ENCODE data around the gene BMPER. TPM values are rescaled to one million over a fixed set of nuclear protein-coding genes. Genes with fewer than 3 reads are reported as not detected.

BMPER gene
- total RNA-seq, 1 donor from 2014 or later, result 7.4 TPM

GRCh38 chr7:33958104-33958503 is 52.8 kb downstream of the BMPER start:
- Histone ChIP-seq H3K27me3 (ENCODE audit: low read depth) (no peaks in the 10 kb centered on the region), H3K4me3 (no peak overlapping the region), H3K4me1 (no peaks in the 10 kb centered on the region), H3K36me3 (no peaks in the 10 kb centered on the region), H3K9me3 (no peaks in the 10 kb centered on the region), H3K27ac (no peak overlapping the region)
- ATAC-seq (no peak), DNase-seq (no peak)
- no peak for TF ChIP-seq CTCF (IDR thresholded peaks at IDR 0.05)
- intact Hi-C loops (cut with DNase I), result no loop called here

GRCh38 chr7:33959676-33960075 is 54.3 kb downstream of the BMPER start:
- DNase-seq (no peak), ATAC-seq (no peak)
- intact Hi-C loops (cut with DNase I), result no loop called here
- Histone ChIP-seq H3K27me3 (ENCODE audit: low read depth) (no peaks in the 10 kb centered on the region), H3K36me3 (no peaks in the 10 kb centered on the region), H3K4me3 (no peak overlapping the region), H3K4me1 (no peaks in the 10 kb centered on the region), H3K9me3 (no peaks in the 10 kb centered on the region), H3K27ac (no peak overlapping the region)
- no peak for TF ChIP-seq CTCF (IDR thresholded peaks at IDR 0.05)

GRCh38 chr7:33961948-33962347 is 56.6 kb downstream of the BMPER start:
- Histone ChIP-seq H3K27ac (no peak overlapping the region), H3K4me1 (no peaks in the 10 kb centered on the region), H3K9me3 (no peaks in the 10 kb centered on the region), H3K27me3 (ENCODE audit: low read depth) (no peaks in the 10 kb centered on the region), H3K36me3 (no peaks in the 10 kb centered on the region), H3K4me3 (no peak overlapping the region)
- intact Hi-C loops (cut with DNase I), result no loop called here
- TF ChIP-seq CTCF (IDR thresholded peaks at IDR 0.05), result no peak
- DNase-seq (no peak), ATAC-seq (no peak)

- DNase-seq, result no peak
- Histone ChIP-seq H3K27ac (no peak overlapping the region), H3K4me1 (no peaks in the 10 kb centered on the region), H3K9me3 (no peaks in the 10 kb centered on the region), H3K36me3 (no peaks in the 10 kb centered on the region), H3K27me3 (ENCODE audit: low read depth) (no peaks in the 10 kb centered on the region), H3K4me3 (no peak overlapping the region)
- TF ChIP-seq CTCF (IDR thresholded peaks at IDR 0.05), result no peak
- intact Hi-C loops (cut with DNase I), result no loop called here
- no peak for ATAC-seq
Observed at GRCh38 chr7:33964417-33965182, 59.3 kb downstream of the BMPER start.

- no peak for ATAC-seq
- no peak for TF ChIP-seq CTCF (IDR thresholded peaks at IDR 0.05)
Observed at GRCh38 chr7:33965183-33965744, 59.9 kb downstream of the BMPER start.

More at GRCh38 chr7:33965183-33965744, 59.9 kb downstream of the BMPER start:
- no peaks in the 10 kb centered on the region for H3K4me1 ChIP-seq
- H3K9me3 ChIP-seq, result no peaks in the 10 kb centered on the region
- H3K36me3 ChIP-seq, result no peaks in the 10 kb centered on the region
- H3K27ac ChIP-seq, result no peak overlapping the region
- H3K27me3 ChIP-seq (ENCODE audit: low read depth), result no peaks in the 10 kb centered on the region
- no peak overlapping the region for H3K4me3 ChIP-seq
- intact Hi-C loops (cut with DNase I), result no loop called here
- DNase-seq, result no peak

Measured in lower lobe of right lung (tissue), 2 donors.